SH-SY5Y (cell line): ENCODE measurements around the gene CDH10.

Experiments used
- GATA2 ChIP-seq: IDR thresholded peaks from 2 replicates; pipeline ENCODE4 v1.6.1; 2011; ENCODE audit warnings: mild to moderate bottlenecking, low read depth, low read length
- GATA3 ChIP-seq: IDR thresholded peaks from 2 replicates; pipeline ENCODE4 v1.6.1; 2011; ENCODE audit warnings: low read depth, mild to moderate bottlenecking, low read length, moderate library complexity

DNA sequence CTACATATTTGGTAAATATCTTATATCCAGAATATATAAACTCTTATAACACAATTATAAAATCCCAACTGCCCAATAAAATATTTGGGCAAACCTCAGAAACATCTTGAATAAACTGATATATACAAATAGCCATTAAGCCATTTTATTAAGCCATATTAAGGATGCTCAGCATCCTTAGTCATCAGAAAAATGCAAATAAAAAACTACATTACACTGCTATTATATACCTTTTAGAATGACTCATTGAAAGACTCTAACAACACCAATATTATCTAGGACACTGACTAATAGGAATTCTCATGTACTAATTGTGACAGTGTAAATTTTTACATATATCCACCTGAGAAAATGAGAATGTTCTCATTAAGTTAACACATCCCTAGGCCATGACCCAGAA is 77.8 kb downstream of the CDH10 start:
- TF ChIP-seq GATA3 (no peak), GATA2 (no peak)
